A549 (cell line): ENCODE results near the gene MEP1B.

ENCODE experiments used
- CTCF ChIP-seq: fragments of >200 bp; sonication (Bioruptor Twin); formaldehyde crosslinking; IDR thresholded peaks from 3 replicates; pipeline ENCODE4 v1.5.1; 2016
- EP300 ChIP-seq, 2 experiments: fragments of >200 bp; sonication (Bioruptor Twin); formaldehyde crosslinking; IDR thresholded peaks; 2 replicates in 1 of 2; 3 replicates in 1 of 2; pipeline ENCODE4 v1.6.1; 2016 to 2017
- HOXA7 ChIP-seq: fragments of 250-450 bp; sonication (Bioruptor Pico); IDR thresholded peaks from 2 replicates; pipeline ENCODE4 v1.5.0; 2020; ENCODE audit warnings: mild to moderate bottlenecking, moderate library complexity
- POLR2A ChIP-seq: IDR thresholded peaks from 2 replicates; pipeline ENCODE4 v1.6.1; 2012; ENCODE audit warnings: mild to moderate bottlenecking, low read length
- RAD21 ChIP-seq, 2 experiments: fragments of >200 bp in 1 of 2; sonication (Bioruptor Twin) in 1 of 2; formaldehyde crosslinking in 1 of 2; IDR thresholded peaks in 1 of 2; conservative IDR thresholded peaks in 1 of 2; 2 replicates in 1 of 2; 3 replicates in 1 of 2; pipeline ENCODE4 v1.6.1; 2012 to 2018; ENCODE audit warnings: inconsistent platforms in 1 of 2
- ZFP36 ChIP-seq: fragments of 450-650 bp; IDR thresholded peaks from 2 replicates; pipeline ENCODE4 v1.6.1; 2014; ENCODE audit warnings: borderline replicate concordance; ENCODE audit not compliant: partially characterized antibody

GRCh38 chr18:32148185-32148870, 41.5 kb upstream of the MEP1B start:
- TF ChIP-seq EP300 (IDR thresholded peaks at IDR 0.05), result no peak
- TF ChIP-seq CTCF, result no peak
- no peak for TF ChIP-seq ZFP36
- no peak for TF ChIP-seq POLR2A
- no peak for TF ChIP-seq HOXA7 (CRISPR knock-in tag)
- no peak for TF ChIP-seq RAD21 (conservative IDR thresholded peaks at IDR 0.05 in 1 of 2, IDR thresholded peaks at IDR 0.05 in 1 of 2)
